ENCODE measurements around the gene DQX1. TPM values are rescaled to one million over a fixed set of nuclear protein-coding genes. Genes with fewer than 3 reads are reported as not detected.

Gene DQX1
- total and polyA plus RNA-seq, 9 of the 15 experiments (the other 6 are each of a cell fraction or from before 2014, with no cell fraction given), result 0.04 to 0.38 (median 0.18) TPM; not detected in 1

GRCh38 chr2:74507926-74508520 lies 18.0 kb downstream of the DQX1 start (continued):
- TF ChIP-seq RBM25 (IDR thresholded peaks at IDR 0.05; ENCODE audit: low read depth, low read length, severe bottlenecking) (no peak), POLR2AphosphoS2 (IDR thresholded peaks at IDR 0.05; ENCODE audit: low read length) (no peak), MTF1 (CRISPR knock-in tag; IDR thresholded peaks at IDR 0.05; ENCODE audit: borderline replicate concordance) (no peak), ELF4 (CRISPR knock-in tag; IDR thresholded peaks at IDR 0.05) (no peak), KAT8 (IDR thresholded peaks at IDR 0.05; ENCODE audit: low read depth) (no peak), IRF1 (CRISPR knock-in tag; IDR thresholded peaks at IDR 0.05; ENCODE audit: borderline replicate concordance) (no peak), ARNT (IDR thresholded peaks at IDR 0.05) (no peak), ZNF407 (IDR thresholded peaks at IDR 0.05; ENCODE audit: low read depth) (no peak), ZNF165 (CRISPR knock-in tag; IDR thresholded peaks at IDR 0.05; ENCODE audit: borderline replicate concordance) (no peak), NCOA1 (IDR thresholded peaks at IDR 0.05; ENCODE audit: low read depth) (no peak), ZNF384 (IDR thresholded peaks at IDR 0.05; ENCODE audit: low read depth, low read length) (no peak), TRIM24 (IDR thresholded peaks at IDR 0.05) (no peak), CBX5 (IDR thresholded peaks at IDR 0.05; ENCODE audit: borderline replicate concordance, low read depth) (no peak)

All from K562 (cell line).